Neural cell (in vitro differentiated cells): ENCODE data around the gene PARM1.

Source experiments
- SMC3 ChIP-seq: fragments of 450-650 bp; conservative IDR thresholded peaks from 2 replicates; pipeline ENCODE4 v1.6.1; 2014; ENCODE audit warnings: antibody characterized with exemption, mild to moderate bottlenecking, moderate library complexity; ENCODE audit not compliant: poor library complexity
- TAF1 ChIP-seq: IDR thresholded peaks from 2 replicates; pipeline ENCODE4 v1.6.1; 2012; ENCODE audit warnings: low read depth

- TF ChIP-seq TAF1 (no peak), SMC3 (no peak)
Observed at GRCh38 chr4:74884266-74884665, 48.6 kb upstream of the PARM1 start.
